Endothelial cell (in vitro differentiated cells): ENCODE results near the gene CHCHD5. TPM values are rescaled to one million over a fixed set of nuclear protein-coding genes. Genes with fewer than 3 reads are reported as not detected.
A peak's percentile ranks its signal among the peaks of the same experiment; 100 is the strongest.
"Not testable (repeated sequence)": the region's sequence is repeated elsewhere in the genome, so short reads cannot be mapped to it uniquely, and the experiment has no call there.

ENCODE experiments used
- DNase-seq: peaks from one replicate; pipeline ENCODE4 v3.0.0; 2021; ENCODE audit warnings: low spot score
- H3K27ac Mint-ChIP-seq: one replicate; pipeline ENCODE4 v1.8.0; 2021; ENCODE audit warnings: mixed read lengths, inconsistent platforms; ENCODE audit not compliant: unreplicated experiment
- H3K27me3 Mint-ChIP-seq: one replicate; pipeline ENCODE4 v1.8.0; 2021; ENCODE audit warnings: mild to moderate bottlenecking, moderate library complexity, mixed read lengths, inconsistent platforms; ENCODE audit not compliant: unreplicated experiment
- H3K36me3 Mint-ChIP-seq: one replicate; pipeline ENCODE4 v1.8.0; 2021; ENCODE audit warnings: mild to moderate bottlenecking, low read depth, mixed read lengths, inconsistent platforms; ENCODE audit not compliant: unreplicated experiment
- H3K4me1 Mint-ChIP-seq: one replicate; pipeline ENCODE4 v1.8.0; 2021; ENCODE audit warnings: mild to moderate bottlenecking, mixed read lengths, inconsistent platforms; ENCODE audit not compliant: unreplicated experiment
- H3K4me3 Mint-ChIP-seq: one replicate; pipeline ENCODE4 v1.8.0; 2021; ENCODE audit warnings: mild to moderate bottlenecking, mixed read lengths, inconsistent platforms; ENCODE audit not compliant: unreplicated experiment
- H3K9me3 Mint-ChIP-seq: one replicate; pipeline ENCODE4 v1.8.0; 2021; ENCODE audit warnings: mixed read lengths, inconsistent platforms; ENCODE audit not compliant: unreplicated experiment
- total RNA-seq: library from RNA; stranded (reverse); fragmentation: NEBNext Ultra II Directional; extraction: Animal tissue kit (Norgen Biotek cat#: 25700); gene quantifications from one replicate; pipeline ENCODE4 v1.2.1, GENCODE V29; 2021; ENCODE audit not compliant: unreplicated experiment
- TF ChIP-seq, protein P1 (sequence below): fragments of 200-600 bp; sonication (generic); IDR thresholded peaks from one replicate; pipeline ENCODE4 v1.5.0; 2021; ENCODE audit warnings: antibody characterized with exemption; ENCODE audit not compliant: unreplicated experiment

The CHCHD5 gene
- total RNA-seq, 1 donor from 2014 or later, result 27.4 TPM

DNA sequence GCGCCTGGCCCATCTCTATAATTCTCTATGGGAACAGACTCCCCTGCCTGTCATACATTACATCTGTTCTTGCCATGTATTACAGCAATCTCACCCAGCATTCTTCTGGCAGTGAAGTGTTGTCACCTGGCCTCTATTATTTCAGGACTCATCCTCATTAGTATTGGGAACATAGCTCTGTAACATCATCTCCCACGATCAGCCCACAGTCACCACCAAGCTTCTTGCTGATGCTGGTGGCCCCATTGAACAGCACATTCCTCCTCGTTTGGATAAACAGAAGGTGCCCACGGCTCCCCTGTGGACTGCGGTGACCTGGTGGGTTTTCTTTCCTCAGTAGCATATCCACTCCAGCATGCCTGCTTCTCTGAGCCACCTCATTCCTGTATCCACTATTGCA lies 21.5 kb downstream of the CHCHD5 start:
- no peak overlapping the region for H3K27ac Mint-ChIP-seq
- H3K4me3 Mint-ChIP-seq, result no peak overlapping the region
- TF ChIP-seq, protein P1, sequence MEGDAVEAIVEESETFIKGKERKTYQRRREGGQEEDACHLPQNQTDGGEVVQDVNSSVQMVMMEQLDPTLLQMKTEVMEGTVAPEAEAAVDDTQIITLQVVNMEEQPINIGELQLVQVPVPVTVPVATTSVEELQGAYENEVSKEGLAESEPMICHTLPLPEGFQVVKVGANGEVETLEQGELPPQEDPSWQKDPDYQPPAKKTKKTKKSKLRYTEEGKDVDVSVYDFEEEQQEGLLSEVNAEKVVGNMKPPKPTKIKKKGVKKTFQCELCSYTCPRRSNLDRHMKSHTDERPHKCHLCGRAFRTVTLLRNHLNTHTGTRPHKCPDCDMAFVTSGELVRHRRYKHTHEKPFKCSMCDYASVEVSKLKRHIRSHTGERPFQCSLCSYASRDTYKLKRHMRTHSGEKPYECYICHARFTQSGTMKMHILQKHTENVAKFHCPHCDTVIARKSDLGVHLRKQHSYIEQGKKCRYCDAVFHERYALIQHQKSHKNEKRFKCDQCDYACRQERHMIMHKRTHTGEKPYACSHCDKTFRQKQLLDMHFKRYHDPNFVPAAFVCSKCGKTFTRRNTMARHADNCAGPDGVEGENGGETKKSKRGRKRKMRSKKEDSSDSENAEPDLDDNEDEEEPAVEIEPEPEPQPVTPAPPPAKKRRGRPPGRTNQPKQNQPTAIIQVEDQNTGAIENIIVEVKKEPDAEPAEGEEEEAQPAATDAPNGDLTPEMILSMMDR, result no peak
- H3K4me1 Mint-ChIP-seq, result peaks cover 3% of the 10 kb centered on the region
- no peaks in the 10 kb centered on the region for H3K27me3 Mint-ChIP-seq
- H3K9me3 Mint-ChIP-seq, result no peaks in the 10 kb centered on the region
- H3K36me3 Mint-ChIP-seq, result no peaks in the 10 kb centered on the region
- no peak for DNase-seq

DNA sequence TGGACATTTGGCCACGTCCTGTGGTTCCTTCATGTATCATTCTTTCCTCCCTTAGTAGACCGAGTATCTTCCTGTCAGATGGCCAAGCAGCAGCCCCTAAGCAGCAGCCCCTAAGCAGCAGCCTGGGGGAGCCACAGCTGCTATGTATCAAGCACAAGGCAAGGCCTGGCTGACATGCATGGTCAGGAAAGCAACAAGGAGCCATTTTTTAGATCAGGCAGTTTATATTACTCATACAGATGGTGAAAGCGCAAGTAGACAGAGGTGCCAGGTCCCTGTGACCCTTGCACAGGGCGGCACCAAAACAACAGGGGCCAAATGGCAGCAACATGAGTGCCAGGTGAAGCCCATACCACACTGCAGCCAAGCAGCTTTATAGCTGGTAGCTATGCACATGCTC lies 22.1 kb downstream of the CHCHD5 start:
- Mint-ChIP-seq H3K4me3 (no peak overlapping the region), H3K27ac (no peak overlapping the region), H3K9me3 (no peaks in the 10 kb centered on the region), H3K27me3 (no peaks in the 10 kb centered on the region), H3K4me1 (peaks cover 3% of the 10 kb centered on the region), H3K36me3 (no peaks in the 10 kb centered on the region)
- TF ChIP-seq, protein P1, result no peak
- DNase-seq, result no peak

DNA sequence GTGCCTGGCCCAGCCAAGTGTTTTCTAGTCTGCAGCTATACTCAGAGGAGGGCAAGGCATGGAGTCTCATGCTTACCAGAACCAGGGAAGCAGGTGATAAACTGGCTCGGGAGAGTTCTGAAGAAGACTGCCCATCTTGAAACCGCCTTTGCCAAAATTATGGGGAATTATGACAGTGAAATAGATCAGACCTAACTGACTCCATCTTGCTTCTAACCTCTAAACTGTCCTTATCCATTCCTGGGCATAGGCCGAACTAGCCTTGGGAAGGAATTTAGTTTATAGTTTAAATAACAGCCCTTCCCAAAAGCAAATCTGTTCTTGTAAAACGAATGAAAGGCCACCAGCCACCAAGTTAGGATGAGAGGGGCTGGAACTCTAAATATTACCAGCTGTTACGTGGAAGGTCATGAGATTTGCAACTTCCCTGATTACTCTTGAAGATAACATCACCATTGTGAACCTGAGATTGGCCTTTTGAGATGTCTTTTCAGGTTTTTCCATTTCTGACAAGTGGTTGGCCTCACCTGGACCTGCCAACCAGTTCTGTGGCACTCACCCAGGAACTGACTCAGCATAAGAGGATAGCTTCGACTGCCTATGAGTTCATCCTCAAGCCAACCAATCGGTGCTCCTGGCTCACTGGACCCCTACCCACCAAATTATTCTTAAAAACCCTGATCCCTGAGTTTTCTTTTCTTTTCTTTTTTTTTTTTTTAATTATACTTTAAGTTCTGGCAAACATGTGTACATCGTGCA lies 23.4 kb downstream of the CHCHD5 start:
- no peak overlapping the region for H3K4me3 Mint-ChIP-seq
- no peaks in the 10 kb centered on the region for H3K27me3 Mint-ChIP-seq
- no peaks in the 10 kb centered on the region for H3K36me3 Mint-ChIP-seq

DNA sequence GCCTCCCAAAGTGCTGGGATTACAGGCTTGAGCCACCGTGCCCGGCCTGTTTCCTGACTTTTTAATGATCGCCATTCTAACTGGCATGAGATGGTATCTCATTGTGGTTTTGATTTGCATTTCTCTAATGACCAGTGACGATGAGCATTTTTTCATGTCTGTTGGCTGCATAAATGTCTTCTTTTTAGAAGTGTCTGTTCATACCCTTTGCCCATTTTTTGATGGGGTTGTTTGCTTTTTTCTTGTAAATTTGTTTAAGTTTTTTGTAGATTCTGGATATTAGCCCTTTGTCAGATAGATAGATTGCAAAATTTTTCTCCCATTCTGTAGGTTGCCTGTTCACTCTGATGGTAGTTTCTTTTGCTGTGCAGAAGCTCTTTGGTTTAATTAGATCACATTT lies 24.9 kb downstream of the CHCHD5 start:
- not testable (repeated sequence) for DNase-seq, H3K27me3 Mint-ChIP-seq, H3K4me3 Mint-ChIP-seq, H3K9me3 Mint-ChIP-seq, H3K36me3 Mint-ChIP-seq, H3K4me1 Mint-ChIP-seq
- peak overlapping the region; percentile 24 for H3K27ac Mint-ChIP-seq

More for the DNA sequence above, 23.4 kb downstream of the CHCHD5 start:
- H3K9me3 Mint-ChIP-seq, result no peaks in the 10 kb centered on the region
- TF ChIP-seq, protein P1, result no peak
- no peak for DNase-seq
- H3K4me1 Mint-ChIP-seq, result peaks cover 3% of the 10 kb centered on the region
- no peak overlapping the region for H3K27ac Mint-ChIP-seq

DNA sequence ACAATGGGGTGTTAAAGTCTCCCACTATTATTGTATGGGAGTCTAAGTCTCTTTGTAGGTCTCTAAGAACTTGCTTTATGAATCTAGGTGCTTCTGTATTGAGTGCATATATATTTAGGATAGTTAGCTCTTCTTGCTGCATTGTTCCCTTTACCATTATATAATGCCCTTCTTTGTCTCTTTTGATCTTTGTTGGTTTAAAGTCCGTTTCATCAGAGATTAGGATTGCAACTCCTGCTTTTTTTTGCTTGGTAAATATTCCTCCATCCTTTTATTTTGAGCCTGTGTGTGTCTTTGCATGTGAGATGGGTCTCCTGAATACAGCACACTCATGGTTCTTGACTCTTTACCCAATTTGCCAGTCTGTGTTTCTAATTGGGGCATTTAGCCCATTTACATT lies 27.9 kb downstream of the CHCHD5 start:
- H3K9me3 Mint-ChIP-seq, DNase-seq, H3K4me3 Mint-ChIP-seq, H3K27ac Mint-ChIP-seq, H3K4me1 Mint-ChIP-seq, H3K27me3 Mint-ChIP-seq, H3K36me3 Mint-ChIP-seq: not testable (repeated sequence)

DNA sequence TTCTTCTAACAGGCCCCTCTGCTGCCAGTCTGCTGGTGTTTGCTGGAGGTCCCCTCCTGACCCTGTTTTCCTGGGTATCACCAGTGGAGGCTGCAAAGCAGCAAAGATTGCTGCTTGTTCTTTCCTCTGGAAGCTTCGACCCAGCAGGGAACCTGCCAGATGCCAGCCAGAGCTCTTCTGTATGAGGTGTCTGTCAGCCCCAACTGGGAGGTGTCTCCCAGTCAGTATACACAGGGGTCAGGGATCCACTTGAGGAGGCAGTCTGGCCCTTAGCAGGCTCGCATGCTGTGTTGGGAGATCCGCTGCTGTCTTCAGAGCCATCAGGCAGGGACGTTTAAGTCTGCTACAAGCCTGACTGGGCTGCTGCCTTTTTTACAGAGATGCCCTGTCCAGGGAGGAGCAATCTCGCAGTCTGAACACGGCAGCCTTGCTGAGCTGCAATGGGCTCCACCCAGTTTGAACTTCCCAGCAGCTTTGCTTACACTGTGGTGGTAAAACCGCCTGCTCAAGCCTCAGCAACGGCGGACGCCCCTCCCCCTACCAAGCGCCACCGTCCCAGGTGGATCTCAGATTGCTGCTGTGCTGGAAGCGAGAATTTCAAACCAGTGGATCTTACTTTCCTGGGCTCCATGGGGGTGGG lies 29.9 kb downstream of the CHCHD5 start:
- TF ChIP-seq, protein P1, result no peak
- no peak overlapping the region for H3K4me3 Mint-ChIP-seq
- no peak for DNase-seq

More for the DNA sequence above, 29.9 kb downstream of the CHCHD5 start:
- no peaks in the 10 kb centered on the region for H3K4me1 Mint-ChIP-seq
- no peaks in the 10 kb centered on the region for H3K9me3 Mint-ChIP-seq
- H3K27me3 Mint-ChIP-seq, result no peaks in the 10 kb centered on the region
- no peaks in the 10 kb centered on the region for H3K36me3 Mint-ChIP-seq
- no peak overlapping the region for H3K27ac Mint-ChIP-seq
